ENCODE data around the gene ZNF177. TPM values are rescaled to one million over a fixed set of nuclear protein-coding genes. Genes with fewer than 3 reads are reported as not detected.
A peak's percentile ranks its signal among the peaks of the same experiment; 100 is the strongest.

Gene ZNF177
- total RNA-seq, 1 donor from 2014 or later, result not detected

DNA sequence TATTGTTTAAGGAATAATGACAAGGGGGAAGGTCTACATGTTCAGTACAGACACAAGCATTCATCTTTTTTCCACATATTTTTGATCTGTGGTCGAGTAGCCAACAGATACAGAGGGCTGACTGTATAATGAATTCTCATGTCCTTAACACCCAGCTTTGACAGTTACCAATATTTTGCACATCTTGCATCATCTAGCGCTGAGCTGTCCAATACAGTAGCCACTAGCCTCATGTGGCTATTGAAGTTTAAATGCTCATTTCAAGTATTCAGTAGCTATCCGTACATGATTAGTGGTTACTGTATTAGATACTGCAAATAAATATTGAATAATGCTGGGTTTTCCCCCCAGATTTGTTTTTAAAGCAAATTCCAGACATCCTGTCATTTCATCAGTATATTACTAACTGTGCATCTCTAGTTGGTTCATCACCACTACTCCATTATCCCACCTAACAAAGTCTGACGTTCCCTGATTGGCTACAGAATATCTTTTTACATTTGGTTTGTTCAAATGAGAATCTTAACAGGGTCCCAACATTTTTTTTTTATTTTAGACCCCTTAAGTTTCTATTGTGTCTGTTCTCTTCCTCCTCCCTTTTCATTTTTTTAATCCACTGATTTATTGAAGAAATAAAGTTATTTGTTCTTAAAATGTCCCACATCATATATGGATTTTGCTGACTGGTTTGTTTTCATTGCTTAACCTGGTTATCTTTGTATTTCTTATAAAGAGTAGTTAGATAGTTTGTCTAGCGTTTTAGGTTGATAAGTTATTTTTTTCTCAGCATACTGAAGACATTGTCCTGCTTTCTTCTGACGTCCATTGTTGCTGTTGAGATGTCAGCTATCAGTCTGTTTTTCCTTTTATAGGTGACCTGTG, 8.2 kb downstream of the ZNF177 start:
- Histone ChIP-seq H3K9me3 (peaks cover 57 to 100% of the 10 kb centered on the region in 2 donors), H3K27ac (no peak overlapping the region), H3K4me3 (no peak overlapping the region), H3K36me3 (peaks cover 11 to 30% of the 10 kb centered on the region in 2 donors), H3K27me3 (no peaks in the 10 kb centered on the region), H3K4me1 (no peaks in the 10 kb centered on the region)
- intact Hi-C loops (cut with DNase I), result no loop called here
- DNase-seq (ENCODE audit: low spot score in 2 of 2), result no peak
- TF ChIP-seq, protein P1, sequence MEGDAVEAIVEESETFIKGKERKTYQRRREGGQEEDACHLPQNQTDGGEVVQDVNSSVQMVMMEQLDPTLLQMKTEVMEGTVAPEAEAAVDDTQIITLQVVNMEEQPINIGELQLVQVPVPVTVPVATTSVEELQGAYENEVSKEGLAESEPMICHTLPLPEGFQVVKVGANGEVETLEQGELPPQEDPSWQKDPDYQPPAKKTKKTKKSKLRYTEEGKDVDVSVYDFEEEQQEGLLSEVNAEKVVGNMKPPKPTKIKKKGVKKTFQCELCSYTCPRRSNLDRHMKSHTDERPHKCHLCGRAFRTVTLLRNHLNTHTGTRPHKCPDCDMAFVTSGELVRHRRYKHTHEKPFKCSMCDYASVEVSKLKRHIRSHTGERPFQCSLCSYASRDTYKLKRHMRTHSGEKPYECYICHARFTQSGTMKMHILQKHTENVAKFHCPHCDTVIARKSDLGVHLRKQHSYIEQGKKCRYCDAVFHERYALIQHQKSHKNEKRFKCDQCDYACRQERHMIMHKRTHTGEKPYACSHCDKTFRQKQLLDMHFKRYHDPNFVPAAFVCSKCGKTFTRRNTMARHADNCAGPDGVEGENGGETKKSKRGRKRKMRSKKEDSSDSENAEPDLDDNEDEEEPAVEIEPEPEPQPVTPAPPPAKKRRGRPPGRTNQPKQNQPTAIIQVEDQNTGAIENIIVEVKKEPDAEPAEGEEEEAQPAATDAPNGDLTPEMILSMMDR (IDR thresholded peaks at IDR 0.05), result no peak

DNA sequence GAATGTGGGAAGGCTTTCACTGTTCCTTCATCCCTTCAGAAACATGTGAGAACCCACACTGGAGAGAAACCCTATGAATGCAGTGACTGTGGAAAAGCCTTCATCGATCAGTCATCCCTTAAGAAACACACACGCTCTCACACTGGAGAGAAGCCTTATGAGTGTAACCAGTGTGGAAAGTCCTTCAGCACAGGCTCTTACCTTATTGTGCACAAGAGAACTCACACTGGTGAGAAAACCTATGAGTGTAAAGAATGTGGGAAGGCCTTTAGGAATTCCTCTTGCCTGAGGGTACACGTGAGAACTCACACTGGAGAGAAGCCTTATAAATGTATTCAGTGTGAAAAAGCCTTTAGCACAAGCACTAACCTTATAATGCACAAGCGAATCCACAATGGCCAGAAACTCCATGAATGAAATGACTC, 18.6 kb downstream of the ZNF177 start:
- intact Hi-C loops (cut with DNase I), result no loop called here
- Histone ChIP-seq H3K36me3 (peaks cover 94 to 98% of the 10 kb centered on the region in 2 donors), H3K4me3 (no peak overlapping the region), H3K27ac (no peak overlapping the region), H3K27me3 (no peaks in the 10 kb centered on the region), H3K9me3 (peaks cover 97 to 100% of the 10 kb centered on the region in 2 donors), H3K4me1 (no peaks in the 10 kb centered on the region)
- TF ChIP-seq, protein P1 (IDR thresholded peaks at IDR 0.05), result no peak
- no peak for DNase-seq (ENCODE audit: low spot score in 2 of 2)

DNA sequence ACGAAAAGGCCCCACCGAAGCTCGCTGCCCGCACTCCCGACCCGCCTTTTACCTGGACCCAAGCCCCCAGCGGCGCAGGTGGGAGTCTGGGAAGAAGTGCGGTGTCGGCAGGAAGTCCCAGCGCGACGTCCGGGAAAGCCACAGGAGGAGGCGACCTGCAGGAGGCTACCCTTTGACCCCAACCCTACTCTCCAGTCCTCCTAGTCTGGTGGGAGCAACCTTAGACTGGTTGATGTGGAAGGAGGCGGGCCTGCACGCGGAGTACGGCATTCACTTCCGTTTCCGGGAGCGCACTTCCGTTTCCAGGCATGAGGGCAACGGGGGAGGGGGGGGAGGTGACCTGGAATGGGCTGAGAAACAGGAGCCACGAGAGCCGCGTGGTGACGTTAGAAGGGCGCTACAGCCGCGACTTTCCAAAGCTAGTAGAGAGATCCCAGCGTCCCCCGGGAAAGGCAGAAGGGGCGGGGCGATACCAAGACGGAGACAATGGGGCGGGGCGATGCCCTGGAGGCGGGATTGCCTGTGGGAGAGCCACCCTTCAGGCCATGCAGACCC, 44.1 kb downstream of the ZNF177 start:
- H3K4me1 ChIP-seq, result no peaks in the 10 kb centered on the region
- no peaks in the 10 kb centered on the region for H3K27me3 ChIP-seq
- intact Hi-C loops (cut with DNase I), result no loop called here
- no peaks in the 10 kb centered on the region for H3K36me3 ChIP-seq
- peaks cover 35 to 74% of the 10 kb centered on the region in 2 donors for H3K9me3 ChIP-seq
- H3K4me3 ChIP-seq, result peak overlapping the region; percentile 54 to 59
- peak; percentile 21 to 69 for DNase-seq (ENCODE audit: low spot score in 2 of 2)
- TF ChIP-seq, protein P1 (IDR thresholded peaks at IDR 0.05), result no peak
- H3K27ac ChIP-seq, result peak overlapping the region; percentile 7 to 20

DNA sequence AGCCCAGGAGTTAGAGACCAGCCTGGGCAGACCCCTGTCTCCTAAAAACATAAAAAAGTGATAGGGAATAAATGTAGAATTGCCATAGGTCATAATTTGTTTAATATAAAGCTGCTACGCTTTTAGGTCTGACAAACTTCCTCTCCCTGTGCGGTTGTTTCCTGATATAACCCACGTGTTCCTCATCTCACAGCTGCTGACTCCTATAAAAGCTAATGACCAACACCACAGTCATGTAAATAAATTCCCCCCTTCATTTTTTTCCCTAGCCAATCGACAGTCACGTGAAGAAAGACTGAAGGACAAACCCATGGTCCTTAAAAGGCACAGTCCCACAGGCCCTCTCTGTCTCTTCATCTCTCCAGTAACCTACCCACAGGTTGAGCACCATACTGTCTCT, 45.0 kb downstream of the ZNF177 start:
- peaks cover 5 to 6% of the 10 kb centered on the region in 2 donors for H3K36me3 ChIP-seq
- intact Hi-C loops (cut with DNase I), result no loop called here
- H3K27ac ChIP-seq, result peak overlapping the region in 1 of 2 donors; percentile 20
- H3K4me3 ChIP-seq, result peak overlapping the region in 1 of 2 donors; percentile 59
- DNase-seq (ENCODE audit: low spot score in 2 of 2), result no peak
- H3K27me3 ChIP-seq, result no peaks in the 10 kb centered on the region
- peaks cover 45 to 84% of the 10 kb centered on the region in 2 donors for H3K9me3 ChIP-seq
- TF ChIP-seq, protein P1 (IDR thresholded peaks at IDR 0.05), result no peak
- no peaks in the 10 kb centered on the region for H3K4me1 ChIP-seq

DNA sequence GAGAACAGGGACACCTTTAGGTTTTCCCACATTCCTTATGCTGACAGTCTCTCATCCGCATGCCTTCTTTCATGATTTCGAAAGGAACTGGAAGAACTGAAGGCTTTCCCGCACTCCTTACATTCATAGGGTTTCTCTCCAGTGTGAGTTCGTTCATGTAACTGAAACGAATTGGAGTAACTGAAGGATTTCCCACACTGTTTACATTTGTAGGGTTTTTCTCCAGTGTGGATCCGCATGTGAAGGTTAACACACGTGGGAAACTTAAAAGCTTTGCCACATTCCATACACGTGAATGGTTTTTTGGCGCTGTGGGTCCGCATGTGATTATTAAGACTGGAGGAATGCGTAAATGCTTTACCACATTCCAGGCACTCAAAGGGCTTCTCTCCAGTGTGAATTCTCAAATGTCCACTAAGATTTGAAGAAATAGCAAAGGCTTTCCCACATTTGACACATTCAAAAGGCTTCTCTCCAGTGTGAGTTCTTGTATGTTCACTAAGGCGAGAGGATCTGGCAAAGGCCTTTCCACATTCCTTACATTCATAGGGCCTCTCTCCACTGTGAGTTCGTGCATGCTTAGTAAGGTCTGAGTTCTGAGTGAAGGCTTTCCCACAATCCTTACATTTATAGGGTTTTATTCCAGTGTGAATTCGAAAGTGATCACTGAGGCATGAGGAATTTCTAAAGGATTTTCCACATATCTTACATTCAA, 50.6 kb downstream of the ZNF177 start:
- intact Hi-C loops (cut with DNase I), result no loop called here
- H3K27me3 ChIP-seq, result no peaks in the 10 kb centered on the region
- TF ChIP-seq, protein P1 (IDR thresholded peaks at IDR 0.05), result no peak
- no peak overlapping the region for H3K4me3 ChIP-seq
- H3K36me3 ChIP-seq, result peaks cover 60 to 61% of the 10 kb centered on the region in 2 donors
- no peak for DNase-seq (ENCODE audit: low spot score in 2 of 2)
- H3K9me3 ChIP-seq, result peaks cover 73 to 96% of the 10 kb centered on the region in 2 donors
- no peak overlapping the region for H3K27ac ChIP-seq
- no peaks in the 10 kb centered on the region for H3K4me1 ChIP-seq

Data from ascending aorta (tissue), 2 donors.